ENCODE measurements around the gene SAA1.
"Not testable (repeated sequence)": the region's sequence is repeated elsewhere in the genome, so short reads cannot be mapped to it uniquely, and the experiment has no call there.

The SAA1 gene

DNA sequence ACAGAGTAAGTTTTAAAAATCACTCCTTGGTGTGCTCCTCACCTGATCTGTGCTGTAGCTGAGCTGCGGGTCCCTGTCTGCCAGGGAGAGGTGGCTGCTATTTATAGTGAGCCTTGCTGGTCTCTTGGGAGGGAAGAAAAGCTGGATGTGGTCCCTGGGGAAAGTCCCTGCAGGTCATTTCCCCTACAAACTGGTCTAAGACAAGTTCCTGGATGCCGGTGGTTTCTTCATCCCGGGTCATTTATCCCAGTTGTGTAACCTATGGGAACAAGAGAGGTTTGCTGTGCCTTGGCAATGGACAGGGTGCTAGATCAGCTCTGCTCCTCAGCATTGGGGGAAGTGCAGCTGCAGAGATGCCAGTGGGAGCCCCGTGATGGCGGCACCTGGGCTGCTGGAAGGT is 17.5 kb upstream of the SAA1 start, which contains the start of gene SAA2:
Gene SAA2, minus strand, starts transcription at position 108 of the 400 bp plus-strand sequence. CDS start 657 bp downstream, outside the sequence.
- no peak for TF ChIP-seq ZFX (IDR thresholded peaks at IDR 0.05; ENCODE audit: borderline replicate concordance)
- TF ChIP-seq, protein P1, sequence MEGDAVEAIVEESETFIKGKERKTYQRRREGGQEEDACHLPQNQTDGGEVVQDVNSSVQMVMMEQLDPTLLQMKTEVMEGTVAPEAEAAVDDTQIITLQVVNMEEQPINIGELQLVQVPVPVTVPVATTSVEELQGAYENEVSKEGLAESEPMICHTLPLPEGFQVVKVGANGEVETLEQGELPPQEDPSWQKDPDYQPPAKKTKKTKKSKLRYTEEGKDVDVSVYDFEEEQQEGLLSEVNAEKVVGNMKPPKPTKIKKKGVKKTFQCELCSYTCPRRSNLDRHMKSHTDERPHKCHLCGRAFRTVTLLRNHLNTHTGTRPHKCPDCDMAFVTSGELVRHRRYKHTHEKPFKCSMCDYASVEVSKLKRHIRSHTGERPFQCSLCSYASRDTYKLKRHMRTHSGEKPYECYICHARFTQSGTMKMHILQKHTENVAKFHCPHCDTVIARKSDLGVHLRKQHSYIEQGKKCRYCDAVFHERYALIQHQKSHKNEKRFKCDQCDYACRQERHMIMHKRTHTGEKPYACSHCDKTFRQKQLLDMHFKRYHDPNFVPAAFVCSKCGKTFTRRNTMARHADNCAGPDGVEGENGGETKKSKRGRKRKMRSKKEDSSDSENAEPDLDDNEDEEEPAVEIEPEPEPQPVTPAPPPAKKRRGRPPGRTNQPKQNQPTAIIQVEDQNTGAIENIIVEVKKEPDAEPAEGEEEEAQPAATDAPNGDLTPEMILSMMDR (IDR thresholded peaks at IDR 0.05) = no peak
- H3K27ac ChIP-seq = no peak within 1 kb of the TSS

GRCh38 chr11:18253233-18253632 is 12.8 kb upstream of the SAA1 start:
- no peak overlapping the region for H3K27ac ChIP-seq
- no peak for TF ChIP-seq ZFX (IDR thresholded peaks at IDR 0.05; ENCODE audit: borderline replicate concordance)
- TF ChIP-seq, protein P1 (IDR thresholded peaks at IDR 0.05) = no peak

DNA sequence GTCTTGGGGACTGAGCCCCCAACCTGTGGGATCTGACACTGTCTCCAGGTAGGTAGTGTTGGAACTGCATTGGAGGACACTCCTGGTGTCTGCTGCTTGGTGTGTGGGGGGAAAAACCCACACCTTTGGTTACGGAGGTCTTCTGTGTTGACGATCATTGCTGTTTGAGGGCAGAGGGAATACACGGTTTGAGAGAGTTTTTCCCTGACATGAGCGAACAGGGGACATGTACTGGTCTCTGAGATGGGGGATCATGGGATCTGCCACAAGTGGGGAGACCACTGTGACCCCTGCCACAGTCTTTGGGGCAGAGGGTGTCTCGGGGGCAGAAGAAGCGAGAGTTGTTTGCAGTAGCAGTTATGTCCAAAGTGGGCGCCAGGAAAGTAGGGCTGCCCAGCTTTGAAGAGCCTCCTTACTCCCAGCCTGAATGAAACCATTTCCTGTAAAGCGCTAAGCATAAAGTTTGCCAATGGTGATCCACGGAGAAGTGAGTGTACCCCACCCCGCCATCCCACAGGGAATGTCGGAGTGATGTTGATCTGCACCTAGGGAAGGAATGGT is 12.2 kb upstream of the SAA1 start:
- no peak overlapping the region for H3K27ac ChIP-seq
- TF ChIP-seq, protein P1 (IDR thresholded peaks at IDR 0.05) = no peak
- TF ChIP-seq ZFX (IDR thresholded peaks at IDR 0.05; ENCODE audit: borderline replicate concordance) = no peak

GRCh38 chr11:18254781-18255361 is 11.2 kb upstream of the SAA1 start:
- TF ChIP-seq, protein P1 (IDR thresholded peaks at IDR 0.05) = no peak
- TF ChIP-seq ZFX (IDR thresholded peaks at IDR 0.05; ENCODE audit: borderline replicate concordance) = no peak
- H3K27ac ChIP-seq = no peak overlapping the region

DNA sequence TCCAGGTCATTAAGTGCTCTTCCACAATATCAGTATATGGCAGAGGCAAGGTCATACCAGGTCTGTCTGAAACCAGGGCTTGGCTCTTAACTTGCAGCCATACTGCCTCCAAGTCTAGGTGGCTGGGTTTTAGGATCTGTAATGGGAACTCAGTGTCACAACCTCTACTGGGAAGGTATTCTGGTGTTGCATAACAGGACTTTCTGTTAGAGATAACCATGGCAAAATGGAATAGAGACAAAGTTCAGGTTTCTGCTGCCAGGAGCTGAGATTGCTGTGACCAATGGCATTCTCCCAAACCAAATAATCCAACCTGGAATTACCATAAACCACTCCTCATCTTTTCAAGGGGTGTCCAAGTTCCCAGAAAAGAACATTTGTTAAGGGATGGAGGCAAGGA is 6.8 kb upstream of the SAA1 start:
- H3K27ac ChIP-seq = no peak overlapping the region
- TF ChIP-seq, protein P1 (IDR thresholded peaks at IDR 0.05) = no peak
- no peak for TF ChIP-seq ZFX (IDR thresholded peaks at IDR 0.05; ENCODE audit: borderline replicate concordance)

GRCh38 chr11:18261721-18262120 is 4.3 kb upstream of the SAA1 start:
- H3K27ac ChIP-seq = no peak overlapping the region
- TF ChIP-seq ZFX (IDR thresholded peaks at IDR 0.05; ENCODE audit: borderline replicate concordance) = no peak
- TF ChIP-seq, protein P1 (IDR thresholded peaks at IDR 0.05) = no peak

GRCh38 chr11:18262681-18263350 is 3.2 kb upstream of the SAA1 start:
- not testable (repeated sequence) for H3K27ac ChIP-seq
